ENCODE measurements around the gene MYO3B. TPM values are rescaled to one million over a fixed set of nuclear protein-coding genes. Genes with fewer than 3 reads are reported as not detected.

Gene MYO3B
- total RNA-seq, 1 experiment from 2014 or later, result 0.50 TPM

DNA sequence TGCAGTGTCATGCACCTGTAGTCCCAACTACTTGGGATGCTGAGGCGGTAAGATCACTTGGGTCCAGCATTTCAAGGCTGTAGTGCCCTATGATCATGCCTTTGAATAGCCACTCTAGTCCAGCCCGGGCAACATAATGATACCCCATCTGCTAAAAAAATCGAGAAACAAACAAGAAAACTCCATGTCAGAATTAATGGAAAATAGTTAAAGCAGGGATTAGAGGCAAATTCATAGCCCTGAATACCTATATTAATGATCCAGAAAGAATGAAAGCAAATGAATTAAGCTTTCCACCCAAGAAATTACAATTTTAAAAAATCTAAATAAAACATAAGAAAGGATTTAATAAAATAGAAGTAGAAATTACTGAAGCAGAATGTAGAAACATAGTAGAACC, 143.0 kb downstream of the MYO3B start (continued):
- no peak for TF ChIP-seq EMX1 (CRISPR knock-in tag; IDR thresholded peaks at IDR 0.05)
- no peak for TF ChIP-seq ZNF671 (CRISPR knock-in tag; IDR thresholded peaks at IDR 0.05)
- no peak for TF ChIP-seq ZNF232 (CRISPR knock-in tag; IDR thresholded peaks at IDR 0.05)
- no peak for TF ChIP-seq ZBTB21 (CRISPR knock-in tag; IDR thresholded peaks at IDR 0.05; ENCODE audit: borderline replicate concordance)
- TF ChIP-seq, protein P1, sequence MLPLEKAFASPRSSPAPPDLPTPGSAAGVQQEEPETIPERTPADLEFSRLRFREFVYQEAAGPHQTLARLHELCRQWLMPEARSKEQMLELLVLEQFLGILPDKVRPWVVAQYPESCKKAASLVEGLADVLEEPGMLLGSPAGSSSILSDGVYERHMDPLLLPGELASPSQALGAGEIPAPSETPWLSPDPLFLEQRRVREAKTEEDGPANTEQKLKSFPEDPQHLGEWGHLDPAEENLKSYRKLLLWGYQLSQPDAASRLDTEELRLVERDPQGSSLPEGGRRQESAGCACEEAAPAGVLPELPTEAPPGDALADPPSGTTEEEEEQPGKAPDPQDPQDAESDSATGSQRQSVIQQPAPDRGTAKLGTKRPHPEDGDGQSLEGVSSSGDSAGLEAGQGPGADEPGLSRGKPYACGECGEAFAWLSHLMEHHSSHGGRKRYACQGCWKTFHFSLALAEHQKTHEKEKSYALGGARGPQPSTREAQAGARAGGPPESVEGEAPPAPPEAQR (CRISPR knock-in tag; IDR thresholded peaks at IDR 0.05), result no peak
- TF ChIP-seq ZNF263 (CRISPR knock-in tag; IDR thresholded peaks at IDR 0.05; ENCODE audit: low read depth), result no peak
- no peak for TF ChIP-seq CREB1 (CRISPR knock-in tag; IDR thresholded peaks at IDR 0.05)
- TF ChIP-seq, protein P2, sequence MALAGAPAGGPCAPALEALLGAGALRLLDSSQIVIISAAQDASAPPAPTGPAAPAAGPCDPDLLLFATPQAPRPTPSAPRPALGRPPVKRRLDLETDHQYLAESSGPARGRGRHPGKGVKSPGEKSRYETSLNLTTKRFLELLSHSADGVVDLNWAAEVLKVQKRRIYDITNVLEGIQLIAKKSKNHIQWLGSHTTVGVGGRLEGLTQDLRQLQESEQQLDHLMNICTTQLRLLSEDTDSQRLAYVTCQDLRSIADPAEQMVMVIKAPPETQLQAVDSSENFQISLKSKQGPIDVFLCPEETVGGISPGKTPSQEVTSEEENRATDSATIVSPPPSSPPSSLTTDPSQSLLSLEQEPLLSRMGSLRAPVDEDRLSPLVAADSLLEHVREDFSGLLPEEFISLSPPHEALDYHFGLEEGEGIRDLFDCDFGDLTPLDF (CRISPR knock-in tag; IDR thresholded peaks at IDR 0.05), result no peak
- no peak for TF ChIP-seq TCF7 (CRISPR knock-in tag; IDR thresholded peaks at IDR 0.05; ENCODE audit: low read depth)
- TF ChIP-seq, protein P3, sequence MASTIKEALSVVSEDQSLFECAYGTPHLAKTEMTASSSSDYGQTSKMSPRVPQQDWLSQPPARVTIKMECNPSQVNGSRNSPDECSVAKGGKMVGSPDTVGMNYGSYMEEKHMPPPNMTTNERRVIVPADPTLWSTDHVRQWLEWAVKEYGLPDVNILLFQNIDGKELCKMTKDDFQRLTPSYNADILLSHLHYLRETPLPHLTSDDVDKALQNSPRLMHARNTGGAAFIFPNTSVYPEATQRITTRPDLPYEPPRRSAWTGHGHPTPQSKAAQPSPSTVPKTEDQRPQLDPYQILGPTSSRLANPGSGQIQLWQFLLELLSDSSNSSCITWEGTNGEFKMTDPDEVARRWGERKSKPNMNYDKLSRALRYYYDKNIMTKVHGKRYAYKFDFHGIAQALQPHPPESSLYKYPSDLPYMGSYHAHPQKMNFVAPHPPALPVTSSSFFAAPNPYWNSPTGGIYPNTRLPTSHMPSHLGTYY (CRISPR knock-in tag; IDR thresholded peaks at IDR 0.05), result no peak
- no peak for TF ChIP-seq MYBL2 (CRISPR knock-in tag; IDR thresholded peaks at IDR 0.05)
- TF ChIP-seq, protein P4, sequence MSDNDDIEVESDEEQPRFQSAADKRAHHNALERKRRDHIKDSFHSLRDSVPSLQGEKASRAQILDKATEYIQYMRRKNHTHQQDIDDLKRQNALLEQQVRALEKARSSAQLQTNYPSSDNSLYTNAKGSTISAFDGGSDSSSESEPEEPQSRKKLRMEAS (CRISPR knock-in tag; IDR thresholded peaks at IDR 0.05), result no peak

DNA sequence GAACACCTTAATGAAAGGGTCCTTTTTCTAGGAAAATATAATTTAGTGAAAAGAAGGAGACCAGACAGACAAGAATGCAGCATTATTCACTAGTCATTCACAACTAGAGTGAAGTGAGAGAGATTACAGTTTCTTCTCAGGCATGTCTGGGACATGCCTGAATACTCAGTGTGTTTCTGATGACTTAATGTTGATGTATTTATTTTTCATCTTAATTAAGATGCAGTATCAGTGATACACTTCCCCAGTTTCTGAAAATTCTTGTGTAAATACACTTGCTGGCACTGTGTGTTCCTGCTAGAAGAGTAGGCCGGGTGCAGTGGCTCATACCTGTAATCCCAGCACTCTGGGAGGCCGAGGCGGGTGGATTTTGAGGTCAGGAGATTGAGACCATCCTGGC, 143.6 kb downstream of the MYO3B start:
- ChIA-PET CTCF (no interaction called here), POLR2A (no interaction called here)
- DNase-seq (ENCODE audit: low spot score), result no peak
- Mint-ChIP-seq H3K27ac (no peak overlapping the region), H3K4me1 (peaks cover 15% of the 10 kb centered on the region), H3K9me3 (peaks cover 37% of the 10 kb centered on the region), H3K27me3 (ENCODE audit: low read depth) (no peaks in the 10 kb centered on the region; the same call in 1 of the 2 replicates), H3K36me3 (peaks cover 26% of the 10 kb centered on the region), H3K4me3 (no peak overlapping the region)
- TF ChIP-seq, protein P5, sequence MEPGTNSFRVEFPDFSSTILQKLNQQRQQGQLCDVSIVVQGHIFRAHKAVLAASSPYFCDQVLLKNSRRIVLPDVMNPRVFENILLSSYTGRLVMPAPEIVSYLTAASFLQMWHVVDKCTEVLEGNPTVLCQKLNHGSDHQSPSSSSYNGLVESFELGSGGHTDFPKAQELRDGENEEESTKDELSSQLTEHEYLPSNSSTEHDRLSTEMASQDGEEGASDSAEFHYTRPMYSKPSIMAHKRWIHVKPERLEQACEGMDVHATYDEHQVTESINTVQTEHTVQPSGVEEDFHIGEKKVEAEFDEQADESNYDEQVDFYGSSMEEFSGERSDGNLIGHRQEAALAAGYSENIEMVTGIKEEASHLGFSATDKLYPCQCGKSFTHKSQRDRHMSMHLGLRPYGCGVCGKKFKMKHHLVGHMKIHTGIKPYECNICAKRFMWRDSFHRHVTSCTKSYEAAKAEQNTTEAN (CRISPR knock-in tag; IDR thresholded peaks at IDR 0.05), result no peak
- TF ChIP-seq OVOL2 (CRISPR knock-in tag; IDR thresholded peaks at IDR 0.05; ENCODE audit: borderline replicate concordance) (no peak), SOX15 (CRISPR knock-in tag; IDR thresholded peaks at IDR 0.05) (no peak), TP53 (CRISPR knock-in tag; IDR thresholded peaks at IDR 0.05) (no peak), GTF2I (CRISPR knock-in tag; conservative IDR thresholded peaks at IDR 0.05) (no peak)
- TF ChIP-seq, protein P6, sequence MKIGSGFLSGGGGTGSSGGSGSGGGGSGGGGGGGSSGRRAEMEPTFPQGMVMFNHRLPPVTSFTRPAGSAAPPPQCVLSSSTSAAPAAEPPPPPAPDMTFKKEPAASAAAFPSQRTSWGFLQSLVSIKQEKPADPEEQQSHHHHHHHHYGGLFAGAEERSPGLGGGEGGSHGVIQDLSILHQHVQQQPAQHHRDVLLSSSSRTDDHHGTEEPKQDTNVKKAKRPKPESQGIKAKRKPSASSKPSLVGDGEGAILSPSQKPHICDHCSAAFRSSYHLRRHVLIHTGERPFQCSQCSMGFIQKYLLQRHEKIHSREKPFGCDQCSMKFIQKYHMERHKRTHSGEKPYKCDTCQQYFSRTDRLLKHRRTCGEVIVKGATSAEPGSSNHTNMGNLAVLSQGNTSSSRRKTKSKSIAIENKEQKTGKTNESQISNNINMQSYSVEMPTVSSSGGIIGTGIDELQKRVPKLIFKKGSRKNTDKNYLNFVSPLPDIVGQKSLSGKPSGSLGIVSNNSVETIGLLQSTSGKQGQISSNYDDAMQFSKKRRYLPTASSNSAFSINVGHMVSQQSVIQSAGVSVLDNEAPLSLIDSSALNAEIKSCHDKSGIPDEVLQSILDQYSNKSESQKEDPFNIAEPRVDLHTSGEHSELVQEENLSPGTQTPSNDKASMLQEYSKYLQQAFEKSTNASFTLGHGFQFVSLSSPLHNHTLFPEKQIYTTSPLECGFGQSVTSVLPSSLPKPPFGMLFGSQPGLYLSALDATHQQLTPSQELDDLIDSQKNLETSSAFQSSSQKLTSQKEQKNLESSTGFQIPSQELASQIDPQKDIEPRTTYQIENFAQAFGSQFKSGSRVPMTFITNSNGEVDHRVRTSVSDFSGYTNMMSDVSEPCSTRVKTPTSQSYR (CRISPR knock-in tag; IDR thresholded peaks at IDR 0.05), result no peak
- TF ChIP-seq, protein P7, sequence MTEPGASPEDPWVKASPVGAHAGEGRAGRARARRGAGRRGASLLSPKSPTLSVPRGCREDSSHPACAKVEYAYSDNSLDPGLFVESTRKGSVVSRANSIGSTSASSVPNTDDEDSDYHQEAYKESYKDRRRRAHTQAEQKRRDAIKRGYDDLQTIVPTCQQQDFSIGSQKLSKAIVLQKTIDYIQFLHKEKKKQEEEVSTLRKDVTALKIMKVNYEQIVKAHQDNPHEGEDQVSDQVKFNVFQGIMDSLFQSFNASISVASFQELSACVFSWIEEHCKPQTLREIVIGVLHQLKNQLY (CRISPR knock-in tag; IDR thresholded peaks at IDR 0.05), result no peak
- TF ChIP-seq, protein P8, sequence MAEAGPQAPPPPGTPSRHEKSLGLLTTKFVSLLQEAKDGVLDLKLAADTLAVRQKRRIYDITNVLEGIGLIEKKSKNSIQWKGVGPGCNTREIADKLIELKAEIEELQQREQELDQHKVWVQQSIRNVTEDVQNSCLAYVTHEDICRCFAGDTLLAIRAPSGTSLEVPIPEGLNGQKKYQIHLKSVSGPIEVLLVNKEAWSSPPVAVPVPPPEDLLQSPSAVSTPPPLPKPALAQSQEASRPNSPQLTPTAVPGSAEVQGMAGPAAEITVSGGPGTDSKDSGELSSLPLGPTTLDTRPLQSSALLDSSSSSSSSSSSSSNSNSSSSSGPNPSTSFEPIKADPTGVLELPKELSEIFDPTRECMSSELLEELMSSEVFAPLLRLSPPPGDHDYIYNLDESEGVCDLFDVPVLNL (CRISPR knock-in tag; IDR thresholded peaks at IDR 0.05; ENCODE audit: borderline replicate concordance, low read depth), result no peak
- no peak for ATAC-seq

Data from WTC11 (cell line).